ENCODE data around the gene CEP350.
A peak's percentile ranks its signal among the peaks of the same experiment; 100 is the strongest.
"Not testable (repeated sequence)": the region's sequence is repeated elsewhere in the genome, so short reads cannot be mapped to it uniquely, and the experiment has no call there.

The CEP350 gene

DNA sequence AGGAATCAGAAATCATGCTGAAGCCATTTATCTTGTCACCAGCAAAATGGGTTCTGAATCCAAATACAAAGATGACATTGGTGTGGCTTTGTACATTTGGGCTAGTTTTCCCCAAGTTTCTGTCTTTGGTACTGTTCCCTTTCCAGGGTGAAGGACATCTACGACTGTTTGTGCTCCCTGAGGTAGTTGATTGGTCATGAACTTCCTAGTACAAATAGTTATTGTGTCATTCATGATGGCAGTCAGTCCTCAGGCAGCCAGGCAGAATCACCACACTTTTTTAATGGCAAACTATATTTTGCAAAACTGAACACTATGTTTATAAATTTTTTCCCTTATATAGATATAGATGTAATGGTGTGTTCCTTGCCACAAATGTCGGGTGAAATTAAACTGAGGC, 46.0 kb downstream of the CEP350 start:
- peak overlapping the region; percentile 2; the same call in 1 of the 2 replicates for H3K27ac ChIP-seq
- H3K36me3 ChIP-seq (ENCODE audit: insufficient read depth), result peaks cover 11% of the 10 kb centered on the region
- no peak overlapping the region for H2AFZ ChIP-seq (ENCODE audit: low read depth)
- H3K4me1 ChIP-seq (ENCODE audit: low read depth, poor library complexity, severe bottlenecking), result peaks cover 94% of the 10 kb centered on the region
- H3K79me2 ChIP-seq (ENCODE audit: insufficient read depth, low read depth), result peaks cover 33% of the 10 kb centered on the region
- no peaks in the 10 kb centered on the region for H3K27me3 ChIP-seq (ENCODE audit: insufficient read depth, low read depth)
- no peaks in the 10 kb centered on the region for H4K20me1 ChIP-seq (ENCODE audit: insufficient read depth)
- no peak for TF ChIP-seq CTCF (conservative IDR thresholded peaks at IDR 0.05; ENCODE audit: low read depth, low read length)
- H3K9ac ChIP-seq, result no peak overlapping the region
- peak overlapping the region; percentile 98; the same call in 1 of the 2 replicates for H3K4me2 ChIP-seq
- H3K4me3 ChIP-seq (IDR thresholded peaks at IDR 0.05; ENCODE audit: insufficient read depth, low read depth, low read length), result no peak overlapping the region

GRCh38 chr1:180002437-180002836, 47.8 kb downstream of the CEP350 start:
- Histone ChIP-seq H3K9ac (no peak overlapping the region; the same call in 1 of the 2 replicates), H3K4me1 (ENCODE audit: low read depth, poor library complexity, severe bottlenecking) (peaks cover 93% of the 10 kb centered on the region), H3K27me3 (ENCODE audit: insufficient read depth, low read depth) (no peaks in the 10 kb centered on the region), H3K79me2 (ENCODE audit: insufficient read depth, low read depth) (peaks cover 51% of the 10 kb centered on the region), H3K4me3 (IDR thresholded peaks at IDR 0.05; ENCODE audit: insufficient read depth, low read depth, low read length) (peak overlapping the region; percentile 25), H3K4me2 (peak overlapping the region; percentile 98), H2AFZ (ENCODE audit: low read depth) (no peak overlapping the region), H3K36me3 (ENCODE audit: insufficient read depth) (peaks cover 4% of the 10 kb centered on the region; the same call in 1 of the 2 replicates), H4K20me1 (ENCODE audit: insufficient read depth) (no peaks in the 10 kb centered on the region), H3K27ac (peak overlapping the region; percentile 79)
- TF ChIP-seq CTCF (conservative IDR thresholded peaks at IDR 0.05; ENCODE audit: low read depth, low read length), result no peak

DNA sequence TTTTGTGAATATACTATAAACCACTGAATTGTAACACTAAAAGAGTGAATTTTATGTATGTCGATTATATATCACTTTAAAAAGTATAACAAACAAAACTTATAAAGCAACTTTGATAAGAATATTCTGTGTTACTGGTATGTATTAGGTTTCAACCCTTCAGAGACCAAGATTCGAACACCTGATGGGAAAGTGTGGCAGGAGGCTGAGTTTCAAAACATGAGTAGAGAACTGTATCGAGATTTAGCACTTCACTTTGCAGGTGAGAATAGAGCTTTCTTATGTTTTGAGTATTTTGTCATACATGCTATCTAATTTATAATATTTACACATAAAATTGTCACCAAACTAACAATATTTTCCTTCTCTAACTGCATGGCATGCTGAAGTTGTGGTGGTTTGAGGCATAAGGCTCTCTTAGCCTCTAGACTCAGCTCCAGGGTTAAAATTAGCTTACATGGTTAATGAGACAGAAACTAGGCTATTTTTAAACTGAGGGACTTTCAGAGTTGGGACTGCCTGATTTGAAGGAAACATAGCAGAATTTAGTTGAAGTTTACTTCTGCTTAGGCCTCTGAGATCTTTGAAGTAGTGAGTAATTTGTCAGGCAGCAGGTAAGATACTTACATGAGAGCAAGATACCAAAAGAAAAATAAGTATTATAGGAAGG, 48.6 kb downstream of the CEP350 start:
- Histone ChIP-seq H3K36me3 (ENCODE audit: insufficient read depth) (peaks cover 4% of the 10 kb centered on the region; the same call in 1 of the 2 replicates), H3K4me1 (ENCODE audit: low read depth, poor library complexity, severe bottlenecking) (peaks cover 88% of the 10 kb centered on the region), H3K79me2 (ENCODE audit: insufficient read depth, low read depth) (peaks cover 54% of the 10 kb centered on the region), H4K20me1 (ENCODE audit: insufficient read depth) (no peaks in the 10 kb centered on the region), H2AFZ (ENCODE audit: low read depth) (no peak overlapping the region), H3K4me3 (IDR thresholded peaks at IDR 0.05; ENCODE audit: insufficient read depth, low read depth, low read length) (peak overlapping the region; percentile 25), H3K27me3 (ENCODE audit: insufficient read depth, low read depth) (no peaks in the 10 kb centered on the region), H3K4me2 (peak overlapping the region; percentile 98), H3K9ac (peak overlapping the region; percentile 12; the same call in 1 of the 2 replicates), H3K27ac (peak overlapping the region; percentile 79)
- TF ChIP-seq CTCF (conservative IDR thresholded peaks at IDR 0.05; ENCODE audit: low read depth, low read length), result no peak

DNA sequence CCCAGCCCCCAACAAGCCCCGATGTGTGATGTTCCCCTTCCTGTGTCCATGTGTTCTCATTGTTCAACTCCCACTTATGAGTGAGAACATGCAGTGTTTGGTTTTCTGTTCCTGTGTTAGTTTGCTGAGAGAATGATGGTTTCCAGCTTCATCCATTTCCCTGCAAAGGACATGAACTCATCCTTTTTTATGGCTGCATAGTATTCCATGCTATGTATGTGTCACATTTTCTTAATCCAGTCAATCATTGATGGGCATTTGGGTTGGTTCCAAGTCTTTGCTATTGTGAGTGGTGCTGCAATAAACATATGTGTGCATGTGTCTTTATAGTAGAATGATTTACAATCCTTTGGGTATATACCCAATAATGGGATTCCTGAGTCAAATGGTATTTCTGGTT, 52.2 kb downstream of the CEP350 start:
- not testable (repeated sequence) for H3K27ac ChIP-seq; H4K20me1 ChIP-seq (ENCODE audit: insufficient read depth); H2AFZ ChIP-seq (ENCODE audit: low read depth); H3K36me3 ChIP-seq (ENCODE audit: insufficient read depth); H3K27me3 ChIP-seq (ENCODE audit: insufficient read depth, low read depth); H3K4me2 ChIP-seq; H3K4me3 ChIP-seq (IDR thresholded peaks at IDR 0.05; ENCODE audit: insufficient read depth, low read depth, low read length); H3K9ac ChIP-seq
- Histone ChIP-seq H3K4me1 (ENCODE audit: low read depth, poor library complexity, severe bottlenecking) (peaks cover 75% of the 10 kb centered on the region), H3K79me2 (ENCODE audit: insufficient read depth, low read depth) (peaks cover 39% of the 10 kb centered on the region)

GRCh38 chr1:180020017-180020416, 65.4 kb downstream of the CEP350 start:
- Histone ChIP-seq H3K27me3 (ENCODE audit: insufficient read depth, low read depth) (no peaks in the 10 kb centered on the region), H2AFZ (ENCODE audit: low read depth) (no peak overlapping the region), H3K4me2 (no peak overlapping the region), H3K4me3 (IDR thresholded peaks at IDR 0.05; ENCODE audit: insufficient read depth, low read depth, low read length) (no peak overlapping the region), H3K4me1 (ENCODE audit: low read depth, poor library complexity, severe bottlenecking) (peaks cover 13% of the 10 kb centered on the region), H3K79me2 (ENCODE audit: insufficient read depth, low read depth) (no peaks in the 10 kb centered on the region), H3K36me3 (ENCODE audit: insufficient read depth) (peaks cover 15% of the 10 kb centered on the region; the same call in 1 of the 2 replicates), H4K20me1 (ENCODE audit: insufficient read depth) (no peaks in the 10 kb centered on the region), H3K9ac (no peak overlapping the region), H3K27ac (no peak overlapping the region)
- TF ChIP-seq CTCF (conservative IDR thresholded peaks at IDR 0.05; ENCODE audit: low read depth, low read length), result no peak

Measured in KMS-11 (cell line).